Measurements from ENCODE around the gene HIF3A. TPM values are rescaled to one million over a fixed set of nuclear protein-coding genes. Genes with fewer than 3 reads are reported as not detected.
A peak's percentile ranks its signal among the peaks of the same experiment; 100 is the strongest.

Gene HIF3A
- total RNA-seq, 2 experiments from 2014 or later: not detected

DNA sequence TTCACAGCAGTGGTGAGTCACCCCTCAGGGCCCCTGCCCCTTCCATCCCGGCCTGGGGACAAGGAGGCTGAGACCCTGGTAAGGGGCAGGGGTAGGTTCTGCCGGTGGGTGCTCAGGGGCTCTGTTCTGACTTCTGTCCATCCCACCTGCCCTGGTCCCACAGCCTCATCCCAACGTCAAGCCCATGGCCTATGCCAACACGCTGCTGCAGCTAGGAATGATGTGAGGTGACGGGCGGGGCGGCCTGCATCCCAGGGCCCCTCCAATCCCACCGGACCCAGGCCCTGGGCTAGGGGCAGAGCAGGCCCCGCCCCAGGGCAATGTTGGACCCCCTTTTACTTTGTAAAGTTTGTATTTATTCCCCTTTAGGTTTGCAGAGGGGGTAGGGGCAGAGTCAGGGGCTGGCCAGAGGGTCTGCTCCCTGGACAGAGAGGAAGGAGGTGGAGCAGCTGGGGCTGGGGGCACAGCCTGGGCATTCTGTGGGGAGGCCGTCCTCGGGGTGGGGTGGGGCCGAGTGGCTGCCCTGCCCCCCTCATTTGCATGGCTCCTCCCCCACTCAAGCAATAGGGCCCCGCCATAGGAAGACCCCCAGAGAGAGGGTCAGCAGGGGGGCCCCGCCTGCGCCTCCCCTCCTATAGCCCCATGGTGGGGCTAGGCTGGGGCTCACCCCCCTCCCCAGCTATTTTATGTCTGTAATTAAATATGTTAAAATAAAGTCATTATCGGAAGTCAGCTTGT lies 93.4 kb downstream of the HIF3A start:
- Mint-ChIP-seq H3K27ac (no peak overlapping the region), H3K36me3 (ENCODE audit: low read depth) (peaks cover 43% of the 10 kb centered on the region), H3K4me3 (no peak overlapping the region), H3K4me1 (ENCODE audit: low read depth) (peaks cover 8% of the 10 kb centered on the region), H3K9me3 (no peaks in the 10 kb centered on the region), H3K27me3 (no peaks in the 10 kb centered on the region)
- ATAC-seq (no peak), DNase-seq (no peak)
- POLR2A ChIA-PET: interaction anchor here (1.3 kb wide), 1 partner anchor 20 kb away, joined by 4 read pairs; no protein-coding TSS in a partner anchor
- TF ChIP-seq, protein P1, sequence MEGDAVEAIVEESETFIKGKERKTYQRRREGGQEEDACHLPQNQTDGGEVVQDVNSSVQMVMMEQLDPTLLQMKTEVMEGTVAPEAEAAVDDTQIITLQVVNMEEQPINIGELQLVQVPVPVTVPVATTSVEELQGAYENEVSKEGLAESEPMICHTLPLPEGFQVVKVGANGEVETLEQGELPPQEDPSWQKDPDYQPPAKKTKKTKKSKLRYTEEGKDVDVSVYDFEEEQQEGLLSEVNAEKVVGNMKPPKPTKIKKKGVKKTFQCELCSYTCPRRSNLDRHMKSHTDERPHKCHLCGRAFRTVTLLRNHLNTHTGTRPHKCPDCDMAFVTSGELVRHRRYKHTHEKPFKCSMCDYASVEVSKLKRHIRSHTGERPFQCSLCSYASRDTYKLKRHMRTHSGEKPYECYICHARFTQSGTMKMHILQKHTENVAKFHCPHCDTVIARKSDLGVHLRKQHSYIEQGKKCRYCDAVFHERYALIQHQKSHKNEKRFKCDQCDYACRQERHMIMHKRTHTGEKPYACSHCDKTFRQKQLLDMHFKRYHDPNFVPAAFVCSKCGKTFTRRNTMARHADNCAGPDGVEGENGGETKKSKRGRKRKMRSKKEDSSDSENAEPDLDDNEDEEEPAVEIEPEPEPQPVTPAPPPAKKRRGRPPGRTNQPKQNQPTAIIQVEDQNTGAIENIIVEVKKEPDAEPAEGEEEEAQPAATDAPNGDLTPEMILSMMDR (IDR thresholded peaks at IDR 0.05): no peak
- CTCF ChIA-PET: interaction anchor here (1.1 kb wide), 1 partner anchor 9 kb away, joined by 3 read pairs; no protein-coding TSS in a partner anchor
- intact Hi-C loops (cut with micrococcal nuclease): no loop called here

DNA sequence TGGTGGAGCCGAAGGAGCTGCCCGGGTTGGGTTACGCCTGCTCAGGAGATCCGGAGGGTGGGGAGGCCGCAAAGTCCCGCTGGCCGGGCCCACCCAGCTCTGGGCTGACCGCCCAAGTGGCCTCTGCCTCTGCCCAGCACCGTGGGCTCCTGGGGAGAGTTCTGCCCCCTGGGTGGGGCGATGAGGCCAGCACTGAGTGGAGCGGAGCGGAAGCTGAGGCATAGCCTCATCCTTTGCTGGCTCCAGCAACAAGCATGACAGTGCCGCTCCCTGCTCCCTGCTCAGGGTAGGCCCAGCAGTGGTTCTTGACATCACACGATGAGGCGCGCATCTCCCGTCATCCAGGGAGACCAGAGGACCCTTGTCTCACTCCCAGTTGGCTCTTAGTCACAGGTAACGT lies 94.0 kb downstream of the HIF3A start:
- CTCF ChIA-PET: interaction anchor here (1.1 kb wide), 1 partner anchor 9 kb away, joined by 3 read pairs; no protein-coding TSS in a partner anchor
- Mint-ChIP-seq H3K4me1 (ENCODE audit: low read depth) (peaks cover 8% of the 10 kb centered on the region), H3K27ac (no peak overlapping the region), H3K4me3 (no peak overlapping the region), H3K36me3 (ENCODE audit: low read depth) (peaks cover 42% of the 10 kb centered on the region), H3K27me3 (no peaks in the 10 kb centered on the region), H3K9me3 (no peaks in the 10 kb centered on the region)
- DNase-seq (no peak), ATAC-seq (no peak)
- TF ChIP-seq, protein P1 (IDR thresholded peaks at IDR 0.05): no peak
- intact Hi-C loops (cut with micrococcal nuclease): no loop called here
- POLR2A ChIA-PET: interaction anchor here (1.3 kb wide), 1 partner anchor 20 kb away, joined by 4 read pairs; no protein-coding TSS in a partner anchor

DNA sequence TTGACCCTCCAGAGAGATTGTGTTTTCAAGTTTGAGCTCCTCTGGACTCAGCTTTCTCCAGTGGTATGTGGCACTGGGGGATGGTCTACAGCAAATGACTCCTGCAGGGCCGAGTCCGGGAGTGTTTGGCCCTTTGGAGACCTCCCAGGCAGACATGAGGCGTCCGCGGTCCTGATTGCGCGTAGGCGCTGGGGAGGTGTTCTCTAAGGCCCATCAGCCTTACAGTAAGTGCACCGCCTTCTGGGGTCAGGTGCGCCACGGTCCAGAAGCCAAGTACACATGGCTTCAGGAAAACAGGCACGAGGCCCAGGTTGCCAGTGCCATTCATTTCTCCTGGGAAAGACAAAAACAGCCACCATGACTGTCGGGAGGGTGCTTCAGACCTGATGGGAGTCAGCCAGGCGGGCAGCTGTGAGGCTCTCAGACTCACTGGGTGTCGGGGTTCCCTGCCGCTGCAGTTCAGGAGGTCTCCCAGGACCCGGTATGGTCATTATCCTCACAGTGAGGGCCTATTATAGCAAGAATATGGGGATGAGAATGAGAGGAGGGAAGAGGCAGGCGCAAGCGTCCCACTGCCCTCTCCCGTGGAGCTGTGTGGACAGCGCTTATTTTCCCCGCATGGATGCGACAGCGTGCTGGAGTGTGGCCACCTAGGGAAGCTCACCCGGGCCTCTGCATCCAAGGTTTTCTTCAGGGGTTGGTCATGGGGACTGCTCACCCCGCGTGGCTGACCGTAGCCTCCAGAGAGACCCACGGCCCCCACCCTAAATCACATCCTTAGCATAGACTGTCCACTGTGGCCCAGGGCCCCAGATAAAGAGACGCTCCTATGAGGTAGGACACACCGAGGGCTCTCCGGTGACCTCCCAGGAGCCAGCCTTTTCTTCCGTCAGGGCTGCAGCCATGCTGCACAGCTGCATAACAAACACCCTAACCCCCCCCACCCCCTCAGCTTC lies 94.7 kb downstream of the HIF3A start:
- CTCF ChIA-PET: interaction anchor here (1.1 kb wide), 2 partner anchors 8 to 96 kb away, joined by 3 read pairs; no protein-coding TSS in a partner anchor

DNA sequence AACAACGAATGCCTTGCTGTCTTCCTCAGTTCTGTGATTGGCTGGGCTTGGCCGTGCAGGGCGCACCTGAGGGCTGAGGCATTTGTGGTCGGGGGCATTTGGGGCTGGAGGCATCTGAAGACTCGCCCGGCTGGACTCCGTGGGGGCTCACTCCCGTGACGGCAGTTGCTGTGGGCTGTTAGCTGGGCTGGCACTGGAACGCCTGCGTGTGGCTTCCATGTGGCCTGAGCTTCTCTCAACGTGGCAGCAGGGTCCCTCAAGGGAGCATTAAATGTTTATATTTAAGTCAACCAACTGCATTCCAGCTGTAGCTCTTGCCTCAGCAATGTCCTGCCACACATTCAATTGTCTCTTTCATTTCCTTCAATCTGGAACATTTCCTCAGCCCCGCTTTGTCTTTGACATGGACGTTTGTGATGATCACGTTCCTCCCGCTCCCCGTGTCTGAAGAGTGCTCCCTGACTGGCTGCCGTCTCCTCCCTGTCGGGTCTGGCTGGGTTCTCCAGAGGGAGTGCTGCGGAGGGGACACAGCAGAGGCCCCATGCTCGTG lies 95.5 kb downstream of the HIF3A start:
- ATAC-seq: no peak

More for the DNA sequence above, 94.7 kb downstream of the HIF3A start:
- TF ChIP-seq, protein P1 (IDR thresholded peaks at IDR 0.05): no peak
- Mint-ChIP-seq H3K9me3 (no peaks in the 10 kb centered on the region), H3K27ac (no peak overlapping the region), H3K36me3 (ENCODE audit: low read depth) (peaks cover 38% of the 10 kb centered on the region), H3K27me3 (no peaks in the 10 kb centered on the region), H3K4me3 (no peak overlapping the region), H3K4me1 (ENCODE audit: low read depth) (peaks cover 8% of the 10 kb centered on the region)
- POLR2A ChIA-PET: interaction anchor here (1.2 to 1.3 kb wide), 2 partner anchors 21 to 121 kb away, joined by 3 to 4 read pairs; no protein-coding TSS in a partner anchor
- ATAC-seq: no peak
- intact Hi-C loops (cut with micrococcal nuclease): no loop called here
- no peak for DNase-seq

More for the DNA sequence above, 95.5 kb downstream of the HIF3A start:
- Mint-ChIP-seq H3K9me3 (no peaks in the 10 kb centered on the region), H3K4me1 (ENCODE audit: low read depth) (peaks cover 8% of the 10 kb centered on the region), H3K27ac (peak overlapping the region; percentile 43), H3K36me3 (ENCODE audit: low read depth) (peaks cover 32% of the 10 kb centered on the region), H3K27me3 (no peaks in the 10 kb centered on the region), H3K4me3 (no peak overlapping the region)
- TF ChIP-seq, protein P1 (IDR thresholded peaks at IDR 0.05): no peak
- CTCF ChIA-PET: interaction anchor here (1.1 kb wide), 1 partner anchor 95 kb away, joined by 3 read pairs; no protein-coding TSS in a partner anchor
- no peak for DNase-seq
- intact Hi-C loops (cut with micrococcal nuclease): no loop called here
- POLR2A ChIA-PET: interaction anchor here (1.2 kb wide), 1 partner anchor 122 kb away, joined by 3 read pairs; no protein-coding TSS in a partner anchor
